Measurements from ENCODE around the gene PRMT1.
"Not testable (repeated sequence)": the region's sequence is repeated elsewhere in the genome, so short reads cannot be mapped to it uniquely, and the experiment has no call there.

PRMT1 gene

DNA sequence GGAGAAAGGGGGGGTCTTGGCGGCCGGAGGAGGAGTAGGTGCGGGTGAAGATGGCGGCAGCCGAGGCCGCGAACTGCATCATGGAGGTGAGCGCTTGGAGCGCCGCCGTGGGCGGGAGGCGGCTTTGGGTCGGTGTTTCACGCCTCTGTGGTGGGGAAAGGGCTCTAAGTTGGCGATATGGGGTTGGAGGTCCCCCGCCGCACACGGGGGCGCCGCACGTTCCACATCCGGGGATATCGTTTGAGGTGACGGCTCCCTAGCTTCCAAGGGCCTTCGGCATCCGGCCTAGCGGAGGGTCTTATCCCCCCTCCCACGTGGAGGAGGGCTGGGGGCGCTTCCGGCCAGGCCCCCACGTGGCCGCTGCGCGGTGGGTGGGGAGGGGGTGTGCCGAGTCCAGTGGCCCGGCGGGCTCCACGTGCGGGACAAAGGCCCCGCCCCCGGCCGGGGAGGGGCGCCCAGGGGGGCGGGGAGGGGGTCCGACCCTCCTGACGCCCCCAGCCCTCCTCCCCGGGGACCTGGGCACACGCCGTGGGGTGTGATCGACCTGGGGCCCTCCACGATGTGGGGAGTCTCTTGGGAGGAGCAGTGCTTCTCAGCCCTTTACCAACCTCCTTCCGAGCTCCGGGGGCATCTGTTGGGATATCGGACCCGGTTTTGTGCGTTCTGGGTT is at the start of gene PRMT1:
PRMT1 (plus strand) TSS at position 41 of the 670 bp plus-strand sequence; CDS start at position 51, 10 bp downstream.
- intact Hi-C loops (cut with DNase I) = loop anchor here (2.0 kb wide), 1 partner anchor 37 kb away; the partner anchor contains the start of gene RRAS
- peak in 14 of 42 donors; percentile 11 to 60 (median 39) for DNase-seq

- intact Hi-C loops (cut with DNase I) = no loop called here
- DNase-seq = no peak
These were observed 47.4 kb upstream of the PRMT1 start for GRCh38 chr19:49629659-49630058.

GRCh38 chr19:49631014-49631588 is 46.0 kb upstream of the PRMT1 start:
- intact Hi-C loops (cut with DNase I) = no loop called here
- no peak for DNase-seq

DNA sequence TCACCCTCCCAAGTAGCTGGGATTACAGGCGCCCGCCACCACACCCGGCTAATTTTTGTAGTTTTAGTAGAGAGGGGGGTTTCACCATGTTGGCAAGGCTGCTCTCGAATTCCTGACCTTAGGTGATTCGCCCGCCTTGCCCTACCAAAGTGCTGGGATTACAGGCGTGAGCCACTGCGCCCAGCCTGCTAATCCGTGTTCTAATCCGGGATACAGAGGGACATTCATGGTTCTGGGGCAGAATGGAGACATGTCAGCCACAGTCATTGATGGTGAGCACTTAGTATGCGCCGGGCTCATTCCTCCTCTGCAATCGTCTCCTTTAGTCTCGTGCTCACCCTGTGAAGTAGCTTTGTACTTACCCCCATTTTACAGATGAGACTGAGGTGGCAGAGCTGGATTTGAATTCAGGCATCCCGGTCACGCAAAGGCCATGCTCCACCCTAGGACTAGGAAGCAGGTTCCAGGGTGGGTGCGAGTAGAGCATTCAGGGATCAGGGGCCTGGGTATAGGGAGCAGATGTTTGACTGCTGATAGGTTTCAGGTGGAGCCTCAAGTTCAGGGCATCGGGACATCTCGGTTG is 45.4 kb upstream of the PRMT1 start:
- intact Hi-C loops (cut with DNase I) = no loop called here
- no peak for DNase-seq

DNA sequence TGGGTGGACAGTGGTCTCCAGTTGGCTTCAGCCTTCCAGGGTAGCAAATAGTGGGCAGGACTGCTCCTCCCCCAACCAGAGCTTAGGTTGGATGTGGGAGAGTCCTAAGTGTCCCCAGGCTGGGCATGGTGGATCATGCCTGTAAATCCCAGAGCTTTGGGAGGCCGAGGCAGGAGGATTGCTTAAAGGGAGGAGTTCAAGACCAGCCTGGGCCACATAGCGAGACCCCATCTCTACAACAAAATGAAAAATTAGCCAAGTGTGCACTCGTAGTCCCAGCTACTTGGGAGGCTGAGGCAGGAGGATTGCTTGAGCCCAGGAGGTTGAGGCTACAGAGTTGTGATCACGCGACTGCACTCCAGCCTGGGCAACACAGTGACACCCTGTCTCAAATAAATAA is 44.5 kb upstream of the PRMT1 start:
- DNase-seq = no peak
- intact Hi-C loops (cut with DNase I) = no loop called here

DNA sequence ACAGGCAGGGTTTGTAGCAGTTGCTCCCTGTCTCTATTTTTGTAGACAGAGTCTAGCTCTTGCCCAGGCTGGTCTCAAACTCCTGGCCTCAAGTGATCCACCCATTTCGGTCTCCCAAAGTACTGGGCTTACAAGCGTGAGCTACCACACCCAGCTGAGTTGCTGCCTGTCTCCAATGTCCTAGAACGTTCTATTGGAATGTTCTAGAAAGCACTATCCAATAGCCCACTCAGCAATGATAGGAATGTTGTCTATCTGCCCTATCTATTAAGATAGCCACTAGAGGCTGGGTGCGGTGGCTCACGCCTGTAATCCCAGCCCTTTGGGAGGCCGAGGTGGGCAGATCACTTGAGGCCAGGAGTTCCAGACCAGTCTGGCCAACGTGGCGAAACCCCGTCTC is 43.8 kb upstream of the PRMT1 start:
- DNase-seq; intact Hi-C loops (cut with DNase I): not testable (repeated sequence)

DNA sequence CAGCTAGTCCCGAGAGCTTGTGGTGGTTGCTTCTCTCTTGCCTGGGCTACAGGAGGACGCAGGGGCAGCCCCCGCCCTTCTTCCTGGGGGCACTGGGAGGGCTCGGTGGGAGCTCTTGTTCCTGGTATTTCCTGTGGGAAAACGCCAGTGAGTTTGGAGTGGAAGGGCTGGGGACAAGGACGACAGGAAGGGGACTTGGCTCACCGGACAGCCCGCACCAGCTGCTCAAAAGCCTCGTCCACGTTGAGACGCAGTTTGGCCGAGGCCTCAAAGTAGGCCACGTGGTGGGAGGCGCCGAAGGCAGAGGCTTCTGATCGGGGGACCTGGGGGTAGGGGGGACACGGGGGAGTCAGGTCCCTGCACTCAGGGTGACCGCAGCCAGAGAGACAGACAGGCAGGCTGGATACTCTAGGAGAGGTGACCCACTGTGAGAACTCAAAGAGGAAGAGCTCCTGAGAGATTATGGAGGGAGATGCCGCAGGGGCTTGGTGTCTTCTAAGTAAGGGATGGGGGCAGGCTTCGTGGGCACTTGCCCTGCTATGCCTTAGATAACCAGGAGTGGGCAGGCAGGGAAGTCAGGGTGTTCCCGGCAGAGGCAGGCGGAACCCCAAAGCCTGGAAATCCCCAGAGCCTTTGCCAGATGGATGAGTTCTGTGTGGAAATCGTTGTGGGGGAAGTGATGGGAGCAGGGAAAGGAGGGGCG is 41.4 kb upstream of the PRMT1 start:
- DNase-seq = no peak

GRCh38 chr19:49636233-49636932 is 40.7 kb upstream of the PRMT1 start:
- intact Hi-C loops (cut with DNase I) = loop anchor here (5.0 kb wide), 1 partner anchor 44 kb away; the partner anchor contains the start of gene PRR12
- no peak for DNase-seq

More for the DNA sequence above, 41.4 kb upstream of the PRMT1 start:
- intact Hi-C loops (cut with DNase I) = loop anchor here (5.0 kb wide), 1 partner anchor 43 kb away; the partner anchor contains the start of gene PRR12

DNA sequence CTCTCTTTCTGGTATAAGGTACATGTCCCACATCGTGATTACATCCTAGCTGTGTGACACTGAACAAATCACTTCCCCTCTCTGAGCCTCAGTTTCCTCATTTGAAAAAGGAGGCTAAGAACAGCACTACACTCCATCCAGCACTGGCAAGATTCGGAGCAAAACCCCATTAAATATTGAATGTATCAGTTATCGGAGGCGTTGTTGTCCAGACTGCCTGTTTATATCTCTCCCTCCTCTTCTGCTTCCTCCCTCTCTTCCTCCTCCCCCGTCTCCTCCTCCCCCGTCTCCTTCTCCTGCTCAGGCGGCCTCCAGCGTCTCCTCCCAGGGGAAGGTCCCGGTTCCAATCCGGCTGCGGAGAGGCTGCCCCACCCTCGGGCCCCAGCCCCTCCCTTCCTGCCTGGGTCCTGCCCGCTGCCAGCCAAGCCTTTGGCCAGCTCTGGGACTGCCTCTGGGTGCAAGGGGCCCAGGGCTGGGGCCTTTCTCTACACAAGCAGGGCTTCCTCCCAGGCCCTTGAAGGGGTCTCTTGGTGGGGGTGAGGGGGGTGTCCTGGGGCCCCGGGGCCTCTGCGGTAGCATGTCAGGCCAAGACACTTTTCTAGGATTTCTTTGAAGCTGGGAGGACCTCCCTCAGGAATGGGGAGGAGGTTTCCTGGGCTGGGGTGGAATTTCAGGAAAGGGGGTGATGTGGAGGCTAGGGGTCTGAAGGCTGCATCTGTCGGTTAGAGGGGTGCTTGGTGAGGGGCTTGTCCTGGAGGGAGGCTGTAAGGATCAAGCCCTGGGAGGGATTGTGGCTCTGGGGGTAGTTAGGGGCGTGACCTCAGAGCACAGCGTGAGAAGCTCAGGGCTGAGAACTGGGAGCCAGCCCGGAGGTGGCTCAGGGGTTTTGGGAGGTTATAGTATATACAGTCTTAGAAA is 39.0 kb upstream of the PRMT1 start:
- DNase-seq = peak in 33 of 42 donors; percentile 20 to 70 (median 41)
- intact Hi-C loops (cut with DNase I) = loop anchor here (5.0 kb wide), 1 partner anchor 46 kb away; the partner anchor contains the start of gene PRR12

- intact Hi-C loops (cut with DNase I) = loop anchor here (2.0 to 5.0 kb wide), 2 partner anchors 37 to 47 kb away; partner anchors contain the start of genes PRMT1 and PRR12
- DNase-seq = peak in 1 of 42 donors; percentile 15
These were observed 37.5 kb upstream of the PRMT1 start for GRCh38 chr19:49639401-49640112.

DNA sequence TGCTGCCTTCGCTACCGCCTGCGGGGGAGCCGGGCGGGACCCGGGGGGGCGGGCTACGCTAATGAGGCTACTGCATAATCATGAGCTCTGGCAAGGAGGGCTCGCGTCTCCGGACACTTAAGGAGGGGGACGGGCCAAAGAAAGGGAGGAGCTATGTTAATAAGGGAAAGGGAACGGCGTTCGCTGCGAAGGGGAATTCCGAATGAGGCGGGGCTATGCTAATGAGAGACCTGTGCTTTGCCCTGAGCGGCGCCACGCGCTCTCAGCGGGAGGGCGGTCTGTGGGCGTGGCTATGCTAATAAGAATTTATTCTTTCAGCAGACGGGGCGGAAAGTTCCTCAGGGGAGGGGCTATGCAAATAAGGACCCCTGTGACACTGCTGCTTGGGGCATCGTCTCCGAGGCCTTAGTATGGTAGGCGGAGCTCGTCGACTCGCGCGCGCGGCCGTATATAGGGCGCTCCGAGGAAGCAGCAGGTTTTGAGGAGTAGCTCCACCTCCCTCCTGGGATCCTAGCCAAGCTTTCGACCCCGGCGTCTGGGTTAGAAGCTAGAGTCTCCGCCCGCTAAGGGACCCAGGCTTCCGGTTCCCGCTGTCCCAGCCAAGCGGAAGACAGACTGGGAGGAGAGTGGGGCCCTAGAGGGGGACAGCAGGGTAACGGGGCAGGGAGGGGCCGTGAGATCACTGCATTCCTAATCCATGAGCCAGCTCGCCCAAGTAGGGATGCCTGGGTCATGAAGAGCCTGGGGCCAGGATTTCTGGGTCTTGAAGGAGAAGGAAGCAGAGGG is 36.8 kb upstream of the PRMT1 start, which contains the start of gene RRAS:
RRAS (minus strand) TSS at position 31 of the 786 bp plus-strand sequence. CDS start 45 bp downstream, outside the sequence.
- intact Hi-C loops (cut with DNase I) = loop anchor here (2.0 kb wide), 1 partner anchor 36 kb away; the partner anchor contains the start of gene PRMT1
- DNase-seq = peak; percentile 96 to 100 (median 100)

- intact Hi-C loops (cut with DNase I) = loop anchor here (2.0 kb wide), 1 partner anchor 35 kb away; the partner anchor contains the start of gene PRMT1
- peak; percentile 96 to 100 (median 99) for DNase-seq
These were observed 35.2 kb upstream of the PRMT1 start, which contains the start of gene SCAF1 for GRCh38 chr19:49641688-49642491. Gene SCAF1, plus strand, starts transcription at chr19:49642209. Its CDS starts 2,818 bp downstream, at chr19:49645027.

GRCh38 chr19:49642492-49643035 is 34.5 kb upstream of the PRMT1 start:
- intact Hi-C loops (cut with DNase I) = no loop called here
- DNase-seq = no peak

DNA sequence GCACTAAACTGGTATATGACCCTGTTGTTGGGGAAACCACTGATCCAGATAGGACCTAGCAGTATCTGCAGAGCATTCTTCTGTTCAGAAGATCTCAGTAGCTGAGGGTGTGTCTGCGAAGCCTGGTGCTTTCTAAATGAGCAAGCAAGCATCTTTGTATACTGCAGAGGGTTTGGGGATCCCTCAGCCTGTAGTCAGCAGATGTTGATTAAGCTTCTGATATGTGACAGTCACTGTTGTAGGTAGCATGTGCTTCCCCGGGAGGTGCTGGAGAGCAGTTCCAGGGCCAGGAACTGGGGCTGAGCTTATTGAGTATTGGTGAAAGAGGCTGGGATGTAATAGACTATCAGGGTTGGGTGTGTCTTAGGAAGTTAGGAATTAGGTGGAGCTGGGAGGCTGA is 33.6 kb upstream of the PRMT1 start:
- DNase-seq = no peak
- intact Hi-C loops (cut with DNase I) = no loop called here

DNA sequence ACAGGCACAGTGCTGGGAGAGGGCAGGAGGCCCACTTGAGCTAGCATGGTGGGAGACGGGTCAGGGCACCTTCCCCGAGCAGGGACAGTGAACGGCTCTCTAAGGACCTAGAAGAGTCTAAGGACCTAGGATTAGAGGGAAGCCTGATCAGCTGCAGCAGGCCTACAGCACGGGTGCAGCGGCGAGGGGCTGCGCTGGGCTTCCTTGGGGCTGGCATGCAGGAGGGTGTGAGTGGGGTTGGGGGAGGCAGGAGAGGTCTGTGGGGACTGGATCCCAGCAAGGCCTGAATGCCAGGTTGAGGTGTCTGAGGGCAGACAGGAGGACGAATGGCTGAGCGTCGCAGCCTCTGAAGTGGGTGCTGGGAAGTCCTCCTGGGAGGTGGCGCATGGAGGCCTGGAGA is 31.5 kb upstream of the PRMT1 start:
- intact Hi-C loops (cut with DNase I) = no loop called here
- DNase-seq = no peak
